Measurements from ENCODE around the gene HAND2.

HAND2 gene

DNA sequence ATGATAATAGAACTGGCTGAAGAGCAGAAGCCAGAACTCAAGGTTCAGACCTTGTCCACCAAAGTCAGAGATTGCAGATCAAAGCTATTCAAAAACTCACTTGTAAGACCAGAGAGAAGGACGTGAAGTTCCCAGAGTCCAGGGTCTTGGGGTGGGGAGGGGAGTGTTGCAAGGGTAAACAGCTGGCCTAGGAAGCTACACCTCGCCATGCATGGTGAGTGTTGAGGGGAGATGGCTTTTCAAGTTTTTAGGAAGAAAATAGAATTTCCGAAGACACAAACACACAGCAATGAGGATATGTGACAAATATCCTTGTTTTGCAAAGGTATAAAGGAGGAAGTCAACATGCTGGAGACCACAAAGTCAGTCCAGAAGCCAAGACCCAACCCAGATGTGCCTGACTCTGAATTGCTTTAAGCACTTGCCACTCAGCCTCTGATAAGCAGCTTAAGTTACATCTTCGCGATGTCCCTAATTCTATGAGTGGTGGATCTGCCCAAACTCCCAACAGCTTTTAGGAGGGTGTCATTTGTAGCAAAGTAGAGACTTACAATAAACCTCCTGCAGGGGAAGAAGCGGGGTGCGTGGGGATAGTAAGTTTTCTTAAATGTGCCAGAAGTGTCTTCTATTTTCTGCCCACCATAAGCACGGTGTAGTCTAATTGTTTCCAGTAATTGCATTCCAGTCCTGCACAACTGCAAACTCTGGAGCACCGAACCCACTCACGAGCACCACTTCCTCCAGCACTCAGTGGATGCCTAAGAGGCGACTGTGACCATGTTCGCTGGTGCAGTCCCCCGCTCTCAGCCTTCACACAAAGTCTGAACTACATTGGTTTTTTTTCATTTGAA, 26.5 kb downstream of the HAND2 start:
- DNase-seq (ENCODE audit: low read depth, low spot score), result no peak

DNA sequence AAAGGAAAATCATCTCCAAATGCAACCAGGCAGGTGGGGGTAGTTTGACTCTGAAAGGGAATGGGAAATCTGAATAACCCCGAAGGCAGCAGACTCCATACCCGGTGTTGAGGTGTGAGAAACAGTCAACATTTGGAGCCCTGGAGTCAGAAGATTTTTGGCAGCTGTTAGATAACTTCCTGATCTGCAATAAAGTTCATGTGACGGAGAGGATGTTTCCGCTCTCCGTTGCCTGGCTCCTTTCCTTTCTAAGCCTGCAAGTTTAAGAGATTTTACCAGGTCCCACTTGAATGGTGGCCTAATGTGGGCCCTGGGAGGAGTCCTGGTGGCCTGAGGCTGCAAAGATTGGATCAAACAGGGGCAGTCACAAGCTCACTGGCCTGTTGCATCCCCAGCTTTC, 27.7 kb downstream of the HAND2 start:
- DNase-seq (ENCODE audit: low read depth, low spot score), result no peak

DNA sequence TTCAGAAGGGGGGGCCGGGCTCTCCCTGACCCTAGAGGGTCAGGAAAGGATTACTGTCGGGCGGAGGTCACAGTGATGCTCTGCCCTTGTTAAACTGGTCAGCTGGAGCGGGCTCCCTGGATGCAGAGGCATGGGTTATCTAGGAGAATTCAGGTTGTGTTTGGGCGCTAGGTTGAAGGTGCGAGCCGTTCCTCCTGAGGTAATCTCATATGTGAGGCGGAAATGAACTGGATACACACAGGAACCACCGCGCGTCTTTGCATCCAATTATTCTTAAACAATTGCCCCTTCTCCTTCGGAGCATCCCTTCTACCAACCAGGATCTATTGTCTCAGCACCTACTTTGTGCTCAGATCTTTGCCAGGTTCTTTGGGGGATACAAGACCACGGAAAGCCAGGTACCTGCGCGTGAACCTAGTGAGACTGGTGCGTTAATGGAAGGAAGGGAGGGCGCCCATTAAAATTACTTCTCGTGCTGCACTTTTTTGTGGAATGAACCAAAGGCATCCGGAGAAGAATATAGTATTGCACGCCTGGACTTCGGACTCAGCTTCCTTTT, 28.4 kb downstream of the HAND2 start:
- DNase-seq (ENCODE audit: low read depth, low spot score), result no peak

- no peak for DNase-seq (ENCODE audit: low read depth, low spot score)
Observed at GRCh38 chr4:173500841-173501591, 29.0 kb downstream of the HAND2 start.

DNA sequence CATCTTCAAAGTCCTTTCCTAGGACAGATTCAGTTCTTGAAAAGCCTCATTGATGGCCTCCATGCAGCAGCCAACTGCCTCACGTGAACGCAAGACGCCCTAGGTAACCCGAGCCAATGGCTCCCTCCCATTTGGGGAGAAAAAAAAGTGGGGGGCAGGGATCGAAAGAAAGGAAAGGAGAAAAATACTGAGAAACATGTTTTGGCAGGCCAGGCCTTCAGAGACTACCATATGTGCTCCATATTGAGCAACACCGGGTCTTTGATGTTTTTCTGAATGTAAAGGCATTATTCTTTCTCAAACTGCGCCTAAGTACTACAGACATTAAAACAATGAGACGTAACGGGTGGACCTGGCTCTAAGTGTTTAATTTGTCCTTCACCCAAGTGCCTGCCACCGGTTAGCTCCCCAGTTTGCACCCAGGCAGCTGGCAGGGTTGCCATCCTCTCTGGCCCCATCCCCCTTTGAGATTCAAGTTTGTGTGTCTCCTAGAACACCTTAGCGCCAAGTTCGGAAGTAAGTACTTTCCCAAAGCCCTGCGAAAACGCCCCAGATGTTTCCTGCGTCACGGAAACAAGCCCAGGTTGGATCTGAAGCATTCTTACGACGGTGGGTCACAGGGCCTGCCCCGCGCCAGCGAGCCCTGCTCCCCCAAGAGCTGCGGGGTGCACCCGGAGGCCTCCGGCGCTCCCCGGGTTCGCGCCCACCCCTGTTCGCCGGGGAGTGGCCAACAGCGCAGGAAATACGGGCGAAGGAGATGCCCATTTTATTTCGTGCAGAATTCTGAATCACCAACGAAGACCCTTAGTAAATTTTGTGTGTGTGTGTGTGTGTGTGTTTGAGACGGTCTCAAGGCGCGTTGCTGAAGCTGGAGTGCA, 30.1 kb downstream of the HAND2 start:
- DNase-seq (ENCODE audit: low read depth, low spot score), result no peak

DNA sequence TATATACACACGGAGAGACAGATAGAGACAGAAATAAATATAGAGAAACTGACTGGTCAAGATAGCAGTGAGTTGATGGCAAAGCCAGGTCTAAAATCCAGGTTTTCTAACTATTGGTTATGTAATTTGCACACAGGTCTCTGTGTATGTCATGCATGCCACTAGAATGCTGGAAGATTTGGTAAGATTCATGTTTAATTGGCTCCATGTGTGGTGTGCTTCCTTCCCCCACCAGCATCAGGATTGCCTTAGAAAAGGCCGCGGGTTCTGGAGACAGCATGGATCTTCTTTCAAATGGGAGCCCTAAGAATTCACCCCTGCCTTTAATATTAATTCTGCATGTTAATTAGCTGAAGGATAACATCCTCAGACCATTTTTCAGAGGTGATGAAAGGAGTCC, 31.3 kb downstream of the HAND2 start:
- DNase-seq (ENCODE audit: low read depth, low spot score), result no peak

GRCh38 chr4:173498023-173498422, 32.0 kb downstream of the HAND2 start:
- DNase-seq (ENCODE audit: low read depth, low spot score), result no peak

- DNase-seq (ENCODE audit: low read depth, low spot score), result peak; percentile 28
Observed at GRCh38 chr4:173494013-173494970, 35.7 kb downstream of the HAND2 start.

- no peak for DNase-seq (ENCODE audit: low read depth, low spot score)
Observed at GRCh38 chr4:173493041-173493440, 37.0 kb downstream of the HAND2 start.

DNA sequence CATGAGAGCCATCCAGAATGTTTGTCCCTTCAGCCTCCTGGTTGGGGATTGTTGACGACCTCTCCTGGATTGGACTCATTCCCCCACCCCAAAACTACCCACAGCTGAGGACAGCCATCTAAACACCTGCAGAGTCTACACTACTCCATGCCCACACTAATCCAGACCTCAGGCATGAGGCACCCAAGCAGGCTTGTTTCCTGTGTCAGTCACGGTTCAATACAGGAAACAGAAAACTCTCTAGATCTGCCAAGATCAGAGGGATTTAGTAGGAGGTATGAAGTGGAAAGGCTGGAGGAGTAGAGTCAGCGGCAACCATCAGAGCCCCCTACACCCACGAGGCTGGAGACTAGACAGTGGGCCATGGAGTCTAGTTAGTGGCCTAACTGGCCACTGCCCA, 37.7 kb downstream of the HAND2 start:
- no peak for DNase-seq (ENCODE audit: low read depth, low spot score)

DNA sequence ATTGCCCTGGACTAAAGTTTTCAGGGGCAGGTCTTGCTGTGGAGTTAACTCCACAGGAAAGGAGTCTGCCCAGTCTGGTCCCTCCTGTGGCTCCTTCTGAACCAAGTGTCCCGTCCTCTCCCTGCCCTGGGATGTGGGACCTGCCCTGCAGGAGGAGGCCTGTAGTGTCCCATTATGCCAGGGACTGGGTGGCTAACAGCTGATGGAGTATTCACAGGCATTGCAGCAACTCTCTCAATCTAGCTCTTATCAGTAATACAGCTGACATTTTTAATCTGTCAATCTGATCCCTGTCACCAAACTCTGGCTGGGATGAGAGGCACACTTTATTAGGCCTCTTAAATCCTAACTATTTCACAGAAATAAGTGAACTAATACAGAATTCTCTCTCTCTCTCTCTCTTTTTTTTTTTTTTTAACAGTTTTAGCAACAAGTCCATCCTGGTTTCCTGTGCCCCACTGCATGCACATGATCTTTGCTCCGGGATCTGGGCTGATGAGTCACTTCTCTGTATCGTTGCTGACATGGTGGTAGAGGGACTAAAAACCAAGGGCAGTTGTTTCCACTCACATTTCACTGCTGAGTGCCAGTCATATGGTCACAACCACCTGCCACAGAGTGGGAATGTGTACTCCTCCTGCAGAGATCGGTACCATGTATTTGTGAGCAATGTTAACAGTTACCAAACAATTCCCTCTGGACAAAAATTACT, 39.1 kb downstream of the HAND2 start:
- no peak for DNase-seq (ENCODE audit: low read depth, low spot score)

- DNase-seq (ENCODE audit: low read depth, low spot score), result no peak
Observed at GRCh38 chr4:173490256-173490655, 39.8 kb downstream of the HAND2 start.

GRCh38 chr4:173489514-173489913, 40.5 kb downstream of the HAND2 start:
- DNase-seq (ENCODE audit: low read depth, low spot score), result no peak

- no peak for DNase-seq (ENCODE audit: low read depth, low spot score)
Observed at GRCh38 chr4:173488656-173489055, 41.4 kb downstream of the HAND2 start.

GRCh38 chr4:173488074-173488473, 42.0 kb downstream of the HAND2 start:
- no peak for DNase-seq (ENCODE audit: low read depth, low spot score)

- no peak for DNase-seq (ENCODE audit: low read depth, low spot score)
Observed at GRCh38 chr4:173486714-173487392, 43.2 kb downstream of the HAND2 start.

- DNase-seq (ENCODE audit: low read depth, low spot score), result no peak
Observed at GRCh38 chr4:173485164-173485563, 44.9 kb downstream of the HAND2 start.

DNA sequence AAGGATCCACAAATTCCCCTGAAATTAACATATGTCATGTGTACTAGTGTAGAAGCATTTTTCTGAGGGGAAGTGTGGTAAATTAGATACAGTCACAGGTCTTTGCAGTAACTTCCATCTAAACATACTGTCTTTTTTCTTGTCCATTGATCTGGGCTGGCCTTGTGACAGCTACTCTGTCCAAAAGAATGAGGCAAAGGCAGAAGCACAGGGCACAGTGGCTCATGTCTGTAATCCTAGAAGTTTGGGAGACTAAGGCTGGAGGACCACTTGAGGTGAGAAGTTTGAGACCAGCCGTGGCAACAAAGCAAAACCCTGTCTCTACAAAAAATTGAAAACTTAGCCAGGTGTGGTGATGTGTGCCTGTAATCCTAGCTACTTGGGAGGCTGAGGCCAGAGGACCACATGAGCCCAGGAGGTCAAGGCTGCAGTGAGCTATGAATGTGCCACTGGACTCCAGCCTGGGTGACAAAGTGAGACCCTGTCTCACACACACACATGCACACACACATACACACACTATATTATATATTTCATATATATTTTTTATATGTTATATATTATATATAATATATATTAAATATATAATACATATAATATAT, 47.6 kb downstream of the HAND2 start:
- no peak for DNase-seq (ENCODE audit: low read depth, low spot score)

GRCh38 chr4:173478913-173479283, 51.1 kb downstream of the HAND2 start:
- DNase-seq (ENCODE audit: low read depth, low spot score), result no peak
